ENCODE data around the gene LSAMP.

LSAMP gene

DNA sequence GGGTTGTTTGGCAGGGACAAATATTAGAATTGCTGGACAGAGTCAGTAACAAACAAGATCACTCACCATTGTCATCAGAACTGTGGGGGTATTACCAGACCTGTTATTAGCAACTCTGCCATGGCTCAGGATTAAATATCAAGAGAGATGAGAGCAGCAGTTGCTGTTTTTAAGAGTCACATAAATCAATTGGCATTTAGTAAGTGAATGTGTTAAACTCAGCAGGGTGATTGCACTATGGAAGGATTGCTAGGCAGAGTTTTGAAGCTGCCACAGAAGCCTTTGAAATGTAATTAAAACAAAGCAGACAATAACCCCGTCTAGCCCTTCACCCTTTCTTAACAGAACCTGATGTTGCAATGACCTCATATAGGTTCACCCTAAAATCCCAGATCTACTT lies 583.2 kb downstream of the LSAMP start:
- TF ChIP-seq, protein P1, sequence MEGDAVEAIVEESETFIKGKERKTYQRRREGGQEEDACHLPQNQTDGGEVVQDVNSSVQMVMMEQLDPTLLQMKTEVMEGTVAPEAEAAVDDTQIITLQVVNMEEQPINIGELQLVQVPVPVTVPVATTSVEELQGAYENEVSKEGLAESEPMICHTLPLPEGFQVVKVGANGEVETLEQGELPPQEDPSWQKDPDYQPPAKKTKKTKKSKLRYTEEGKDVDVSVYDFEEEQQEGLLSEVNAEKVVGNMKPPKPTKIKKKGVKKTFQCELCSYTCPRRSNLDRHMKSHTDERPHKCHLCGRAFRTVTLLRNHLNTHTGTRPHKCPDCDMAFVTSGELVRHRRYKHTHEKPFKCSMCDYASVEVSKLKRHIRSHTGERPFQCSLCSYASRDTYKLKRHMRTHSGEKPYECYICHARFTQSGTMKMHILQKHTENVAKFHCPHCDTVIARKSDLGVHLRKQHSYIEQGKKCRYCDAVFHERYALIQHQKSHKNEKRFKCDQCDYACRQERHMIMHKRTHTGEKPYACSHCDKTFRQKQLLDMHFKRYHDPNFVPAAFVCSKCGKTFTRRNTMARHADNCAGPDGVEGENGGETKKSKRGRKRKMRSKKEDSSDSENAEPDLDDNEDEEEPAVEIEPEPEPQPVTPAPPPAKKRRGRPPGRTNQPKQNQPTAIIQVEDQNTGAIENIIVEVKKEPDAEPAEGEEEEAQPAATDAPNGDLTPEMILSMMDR (IDR thresholded peaks at IDR 0.05; ENCODE audit: insufficient read depth, low read length, poor library complexity, severe bottlenecking): no peak
- Histone ChIP-seq H3K4me3 (replicated peaks; ENCODE audit: low read depth, low read length) (no peak overlapping the region), H3K36me3 (ENCODE audit: control insufficient read depth, insufficient read depth, low read length) (no peaks in the 10 kb centered on the region), H3K27me3 (replicated peaks; ENCODE audit: control insufficient read depth, insufficient read depth, low read length) (no peaks in the 10 kb centered on the region)
- no peak for DNase-seq (ENCODE audit: extremely low read depth, insufficient read length)

DNA sequence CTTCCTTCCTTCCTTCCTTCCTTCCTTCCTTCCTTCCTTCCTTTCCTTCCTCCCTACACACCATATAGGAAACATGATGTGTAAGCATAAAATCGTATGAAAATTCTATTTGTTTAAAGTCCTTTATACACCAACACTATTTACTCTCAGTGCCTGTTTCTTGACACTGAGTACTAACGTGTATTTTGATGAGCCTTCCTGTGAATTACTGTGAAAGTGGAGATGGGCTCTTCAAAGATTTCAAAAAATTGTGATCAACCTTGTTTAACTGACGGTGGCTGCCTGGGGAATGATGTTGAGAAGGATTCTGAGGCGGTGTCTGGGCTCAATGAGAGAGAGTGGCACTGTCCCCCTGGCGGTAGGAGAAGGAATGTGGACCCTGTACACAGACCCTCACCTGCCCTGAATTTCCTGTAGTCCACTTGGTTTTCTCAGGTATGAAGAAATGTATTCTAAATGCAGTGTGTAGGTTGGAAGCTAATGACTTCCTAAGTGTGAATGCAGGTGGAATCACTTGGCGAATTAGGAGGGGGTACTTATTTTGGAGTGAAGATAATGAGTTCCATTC lies 584.0 kb downstream of the LSAMP start:
- no peak overlapping the region for H3K4me3 ChIP-seq (replicated peaks; ENCODE audit: low read depth, low read length)
- no peaks in the 10 kb centered on the region for H3K27me3 ChIP-seq (replicated peaks; ENCODE audit: control insufficient read depth, insufficient read depth, low read length)
- no peaks in the 10 kb centered on the region for H3K36me3 ChIP-seq (ENCODE audit: control insufficient read depth, insufficient read depth, low read length)
- TF ChIP-seq, protein P1 (IDR thresholded peaks at IDR 0.05; ENCODE audit: insufficient read depth, low read length, poor library complexity, severe bottlenecking): peak; percentile 13
- DNase-seq (ENCODE audit: extremely low read depth, insufficient read length): no peak

DNA sequence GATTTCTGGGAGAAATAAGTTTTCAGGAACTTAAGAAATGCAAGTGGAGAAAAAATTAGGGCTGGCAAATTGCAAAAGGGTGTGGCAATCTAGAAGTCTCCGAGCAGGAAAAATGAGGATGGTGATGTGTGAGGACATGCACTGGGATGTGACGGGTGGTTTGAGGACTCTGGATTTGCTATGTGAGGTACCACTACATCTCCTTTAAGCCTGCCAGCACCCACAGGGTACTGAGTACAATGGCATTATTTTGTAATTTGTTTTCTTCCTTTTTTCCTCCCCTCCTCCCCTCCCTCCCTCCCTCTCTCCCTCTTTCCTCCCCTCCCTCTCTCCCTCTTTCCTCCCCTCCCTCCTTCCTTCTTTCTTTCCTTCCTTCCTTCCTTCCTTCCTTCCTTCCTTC lies 584.5 kb downstream of the LSAMP start:
- H3K27me3 ChIP-seq (replicated peaks; ENCODE audit: control insufficient read depth, insufficient read depth, low read length): no peaks in the 10 kb centered on the region
- H3K4me3 ChIP-seq (replicated peaks; ENCODE audit: low read depth, low read length): no peak overlapping the region
- no peak for DNase-seq (ENCODE audit: extremely low read depth, insufficient read length)
- TF ChIP-seq, protein P1 (IDR thresholded peaks at IDR 0.05; ENCODE audit: insufficient read depth, low read length, poor library complexity, severe bottlenecking): no peak
- no peaks in the 10 kb centered on the region for H3K36me3 ChIP-seq (ENCODE audit: control insufficient read depth, insufficient read depth, low read length)

DNA sequence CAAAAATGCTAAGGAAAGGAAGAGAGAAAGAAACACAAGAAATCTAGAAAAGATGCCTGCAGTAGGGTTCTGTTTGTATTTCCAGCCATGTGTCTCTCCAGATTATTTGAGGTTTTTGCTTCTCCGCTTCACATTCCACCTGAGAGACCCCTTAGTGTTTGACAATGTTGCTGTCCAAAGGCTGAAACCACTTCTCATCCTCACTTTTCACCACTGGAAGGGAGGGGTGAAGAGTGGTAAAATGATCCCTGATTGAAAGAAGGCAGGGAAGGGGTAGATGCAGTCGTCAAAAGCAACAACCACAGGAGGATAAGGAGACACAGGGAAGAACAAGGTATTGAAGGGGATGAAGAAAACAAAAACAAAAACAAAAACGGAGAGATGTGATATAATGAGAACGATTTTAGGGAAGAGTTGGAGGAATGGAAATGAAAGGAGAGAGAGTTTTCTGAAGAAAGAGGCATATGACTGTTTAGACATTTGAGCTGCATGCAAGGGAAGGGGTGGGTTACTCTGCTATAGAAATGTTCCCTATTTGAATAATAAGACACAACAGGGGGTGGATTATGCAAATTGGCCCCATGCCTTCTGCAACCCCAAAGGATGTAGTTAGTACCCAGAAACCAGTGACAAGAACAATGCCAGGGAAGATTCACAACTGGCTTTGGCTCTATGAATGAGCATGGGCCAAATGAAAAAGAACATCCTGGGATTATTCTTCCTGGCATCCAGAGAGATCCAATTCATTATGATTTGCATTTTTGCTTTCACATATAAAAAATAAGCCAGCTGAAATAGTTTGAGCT lies 586.1 kb downstream of the LSAMP start:
- TF ChIP-seq, protein P1 (IDR thresholded peaks at IDR 0.05; ENCODE audit: insufficient read depth, low read length, poor library complexity, severe bottlenecking): no peak
- no peaks in the 10 kb centered on the region for H3K36me3 ChIP-seq (ENCODE audit: control insufficient read depth, insufficient read depth, low read length)
- H3K4me3 ChIP-seq (replicated peaks; ENCODE audit: low read depth, low read length): no peak overlapping the region
- DNase-seq (ENCODE audit: extremely low read depth, insufficient read length): no peak
- H3K27me3 ChIP-seq (replicated peaks; ENCODE audit: control insufficient read depth, insufficient read depth, low read length): no peaks in the 10 kb centered on the region

DNA sequence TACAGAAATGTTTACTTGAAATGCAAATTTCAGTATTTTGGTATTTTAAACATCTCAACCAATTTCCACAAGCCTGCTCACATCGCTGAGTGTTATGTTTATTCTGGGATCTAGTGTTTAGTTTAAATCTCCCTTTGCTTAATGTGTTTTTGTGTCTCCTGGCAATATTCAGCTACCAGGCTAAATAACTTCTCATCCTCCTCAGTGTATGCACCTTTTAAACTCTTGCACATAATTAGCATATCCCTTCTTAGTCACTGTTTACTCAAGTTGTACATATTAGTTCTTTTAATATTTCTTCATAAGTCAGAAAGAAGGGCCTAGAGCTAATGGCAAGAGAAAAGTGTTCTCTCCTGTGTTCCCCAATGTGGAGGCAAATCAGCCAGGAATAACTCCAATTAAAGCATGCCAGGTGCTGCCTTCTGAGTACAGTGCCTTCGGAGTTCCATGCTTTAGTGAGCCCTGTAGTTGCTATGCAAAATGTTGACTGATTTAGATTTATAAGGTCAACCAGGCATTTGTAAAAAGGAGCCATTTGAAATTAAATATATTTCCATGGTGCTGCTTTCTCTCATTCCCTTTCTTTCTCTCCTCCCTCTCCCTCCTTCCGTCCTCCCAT lies 587.7 kb downstream of the LSAMP start:
- DNase-seq (ENCODE audit: extremely low read depth, insufficient read length): no peak
- Histone ChIP-seq H3K36me3 (ENCODE audit: control insufficient read depth, insufficient read depth, low read length) (no peaks in the 10 kb centered on the region), H3K4me3 (replicated peaks; ENCODE audit: low read depth, low read length) (no peak overlapping the region), H3K27me3 (replicated peaks; ENCODE audit: control insufficient read depth, insufficient read depth, low read length) (no peaks in the 10 kb centered on the region)
- TF ChIP-seq, protein P1 (IDR thresholded peaks at IDR 0.05; ENCODE audit: insufficient read depth, low read length, poor library complexity, severe bottlenecking): no peak

Measured in GM06990 (cell line).